Stimulated activated CD4-positive, alpha-beta T cell treated with anti-CD3 and anti-CD28 coated beads, Interleukin-12 subunit alpha, Interleukin-12 subunit beta, amount 100 ng/mL, for 4 hours (primary cell): ENCODE data around the gene MYNN.

Experiments used
- DNase-seq: peaks from one replicate; pipeline ENCODE4 v3.0.0-alpha.2; 2020

Gene MYNN

GRCh38 chr3:169836078-169836941 is 63.1 kb downstream of the MYNN start:
- no peak for DNase-seq

DNA sequence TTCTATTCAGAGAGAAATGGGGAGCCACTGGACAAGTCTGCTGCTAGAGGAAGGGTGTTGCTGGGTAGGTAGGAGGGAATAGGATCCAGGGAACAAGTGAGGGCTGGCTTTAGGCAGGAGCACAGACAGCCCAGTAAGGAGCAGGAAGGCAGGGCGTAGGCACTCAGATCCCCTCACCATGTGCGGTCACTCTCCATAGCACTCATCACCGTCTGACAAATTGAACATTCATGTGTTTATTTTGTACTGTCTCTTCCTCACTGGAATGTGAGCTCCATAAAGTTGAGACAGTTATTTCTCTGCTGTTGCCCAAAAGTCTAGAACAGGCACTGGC is 63.7 kb downstream of the MYNN start:
- no peak for DNase-seq

DNA sequence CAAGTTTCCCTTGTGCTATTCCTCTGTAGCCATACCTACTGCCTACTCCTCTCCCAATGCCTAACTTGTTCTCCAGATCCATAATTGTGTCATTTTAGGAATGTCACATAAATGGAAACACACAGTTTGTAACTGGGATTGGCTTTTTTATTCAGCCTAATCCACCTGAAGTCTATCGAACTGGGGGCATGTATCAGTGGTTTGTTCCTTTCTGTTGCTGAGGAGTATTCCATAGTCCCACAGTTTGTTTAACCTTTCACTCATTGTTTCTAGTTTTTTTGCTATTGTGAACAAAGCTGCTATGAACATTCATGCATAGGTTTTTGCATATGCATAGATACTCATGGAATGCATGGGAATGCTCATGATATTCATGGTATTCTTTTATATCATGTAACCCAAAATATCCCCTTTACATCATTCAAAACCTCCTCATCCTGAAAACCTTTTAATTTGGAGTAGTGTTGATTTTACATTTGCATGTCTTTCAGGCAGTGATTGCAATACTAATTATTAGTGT is 65.4 kb downstream of the MYNN start:
- no peak for DNase-seq
